DMS53 treated with DMSO at 0.1 percent for 48 hours (cell line): ENCODE data around the gene ADAM12.
"Not testable (repeated sequence)": the region's sequence is repeated elsewhere in the genome, so short reads cannot be mapped to it uniquely, and the experiment has no call there.

ENCODE experiments used
- DNase-seq: peaks from one replicate; lab custom pipeline; 2025; ENCODE audit not compliant: unreplicated experiment; lab: John Stamatoyannopoulos, UW

ADAM12 gene

GRCh38 chr10:126062131-126063032 is 325.9 kb downstream of the ADAM12 start:
- DNase-seq: peak; percentile 47

GRCh38 chr10:126061526-126061925 is 326.8 kb downstream of the ADAM12 start:
- no peak for DNase-seq

- DNase-seq: no peak
These were observed 327.9 kb downstream of the ADAM12 start for GRCh38 chr10:126060261-126060931.

- no peak for DNase-seq
These were observed 329.0 kb downstream of the ADAM12 start for GRCh38 chr10:126059076-126059826.

GRCh38 chr10:126058507-126058906 is 329.8 kb downstream of the ADAM12 start:
- DNase-seq: peak; percentile 8

GRCh38 chr10:126058104-126058503 is 330.2 kb downstream of the ADAM12 start:
- DNase-seq: no peak

GRCh38 chr10:126057494-126057893 is 330.8 kb downstream of the ADAM12 start:
- DNase-seq: no peak

- no peak for DNase-seq
These were observed 334.1 kb downstream of the ADAM12 start for GRCh38 chr10:126054191-126054590.

GRCh38 chr10:126052171-126052570 is 336.1 kb downstream of the ADAM12 start:
- DNase-seq: no peak

GRCh38 chr10:126049759-126050700 is 338.2 kb downstream of the ADAM12 start:
- no peak for DNase-seq

- DNase-seq: not testable (repeated sequence)
These were observed 340.5 kb downstream of the ADAM12 start for GRCh38 chr10:126047749-126048148.

GRCh38 chr10:126046831-126047230 is 341.4 kb downstream of the ADAM12 start:
- DNase-seq: no peak

- no peak for DNase-seq
These were observed 342.4 kb downstream of the ADAM12 start for GRCh38 chr10:126045861-126046260.

- no peak for DNase-seq
These were observed 344.9 kb downstream of the ADAM12 start for GRCh38 chr10:126043389-126043788.

- no peak for DNase-seq
These were observed 345.4 kb downstream of the ADAM12 start for GRCh38 chr10:126042906-126043305.

GRCh38 chr10:126042354-126042753 is 345.9 kb downstream of the ADAM12 start:
- peak; percentile 21 for DNase-seq

GRCh38 chr10:126041804-126042231 is 346.5 kb downstream of the ADAM12 start:
- DNase-seq: peak; percentile 94

- DNase-seq: no peak
These were observed 347.2 kb downstream of the ADAM12 start for GRCh38 chr10:126041117-126041516.

GRCh38 chr10:126037946-126038345 is 350.3 kb downstream of the ADAM12 start:
- DNase-seq: no peak

GRCh38 chr10:126036515-126036914 is 351.8 kb downstream of the ADAM12 start:
- no peak for DNase-seq
